ENCODE measurements around the gene MACROD2.

MACROD2 gene

DNA sequence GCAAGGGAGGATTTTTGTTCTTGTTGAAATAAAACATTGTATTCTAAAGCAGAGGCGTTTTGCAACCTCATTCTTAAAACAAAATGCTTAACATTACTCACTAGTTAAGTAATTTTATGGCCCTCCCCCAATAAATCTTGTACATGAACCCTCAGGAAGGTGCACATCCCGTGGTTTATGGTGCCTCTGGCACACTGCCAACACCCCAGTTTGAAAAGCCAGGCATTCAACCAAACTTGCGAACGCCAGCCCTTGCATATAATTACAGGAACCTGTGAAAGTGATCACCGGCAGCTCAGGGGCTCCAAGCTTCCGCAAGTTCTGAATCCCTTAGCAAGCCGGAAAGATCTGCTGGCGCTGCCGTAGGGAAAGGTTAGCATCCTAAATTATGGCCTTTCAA is 1451.1 kb downstream of the MACROD2 start:
- in situ Hi-C loops (cut with MboI; ENCODE audit: low sequenced_read_pairs): no loop called here

DNA sequence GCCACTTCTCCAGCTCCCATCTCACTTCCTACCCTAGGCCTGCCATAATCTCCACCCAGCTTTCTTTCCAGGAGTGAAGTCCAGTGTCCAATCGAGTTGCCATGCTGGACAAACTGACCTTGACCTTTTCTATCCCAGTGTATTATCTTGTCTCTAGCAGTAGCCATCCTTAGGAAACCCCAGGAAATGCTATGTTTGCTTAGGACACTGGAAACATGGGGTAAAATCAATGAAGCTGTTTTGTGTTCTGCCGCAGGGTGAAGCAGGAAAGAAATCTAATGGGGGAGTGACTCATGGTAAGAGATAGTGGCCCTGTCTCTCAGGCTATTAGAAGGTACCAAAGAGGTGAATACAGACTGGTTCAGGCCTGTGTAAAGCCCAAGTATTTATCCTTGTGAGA is 1452.2 kb downstream of the MACROD2 start:
- in situ Hi-C loops (cut with MboI; ENCODE audit: low sequenced_read_pairs): no loop called here

DNA sequence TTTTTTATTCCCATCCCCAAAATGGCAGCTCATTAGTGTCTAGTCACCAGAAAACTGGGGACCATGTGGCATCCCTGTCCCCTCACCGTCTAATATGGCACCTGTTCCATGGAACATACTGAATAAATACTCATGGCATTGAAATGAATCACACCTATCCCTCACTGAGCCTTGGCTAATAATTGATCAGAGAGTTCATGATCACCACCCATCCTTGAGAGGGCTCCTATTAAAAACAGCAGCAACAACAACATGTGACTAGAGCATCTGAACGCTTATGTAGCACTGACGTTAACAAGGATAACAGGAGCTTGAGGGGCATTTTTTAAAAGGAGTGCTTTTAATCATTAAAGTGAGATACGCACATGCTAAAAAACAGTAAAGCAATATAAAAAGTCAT is 1453.7 kb downstream of the MACROD2 start:
- in situ Hi-C loops (cut with MboI; ENCODE audit: low sequenced_read_pairs): no loop called here

DNA sequence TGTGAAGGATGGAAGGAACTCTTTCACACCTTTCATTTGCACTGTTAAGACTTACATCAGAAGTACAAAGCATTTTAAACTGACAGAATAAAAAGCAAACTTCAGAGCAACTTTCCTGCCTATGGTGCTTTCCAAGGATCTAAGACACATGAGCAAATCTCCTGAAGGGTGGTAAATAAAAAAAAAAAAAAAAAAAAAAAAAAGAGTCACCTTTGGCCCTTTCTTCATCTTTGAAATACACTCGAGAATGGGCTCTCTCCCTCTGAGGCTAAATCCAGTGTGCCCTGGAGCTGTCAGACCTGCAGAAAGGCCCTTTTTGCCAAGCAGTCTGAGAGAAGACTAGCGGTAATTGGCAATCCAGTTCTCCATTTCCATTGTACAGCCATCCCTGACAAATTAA is 1455.9 kb downstream of the MACROD2 start:
- in situ Hi-C loops (cut with MboI; ENCODE audit: low sequenced_read_pairs): no loop called here

DNA sequence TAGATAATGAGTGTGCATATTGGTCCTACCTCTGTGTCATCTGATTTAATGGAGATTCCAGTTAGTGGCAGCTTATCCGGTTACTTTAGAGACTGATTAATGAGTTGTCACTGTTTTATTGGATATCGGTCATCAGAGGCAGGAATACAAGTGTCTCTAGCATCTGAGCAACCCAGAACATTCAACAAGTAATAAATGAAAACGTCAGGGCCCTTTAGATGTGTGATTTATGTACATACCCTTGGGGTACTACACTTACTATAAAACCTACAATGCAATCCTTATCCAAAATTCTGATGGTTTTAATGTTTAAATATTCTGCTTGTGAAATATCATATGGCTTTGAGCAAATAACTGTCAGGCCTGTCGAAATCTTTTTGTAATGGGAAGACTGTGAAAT is 1460.0 kb downstream of the MACROD2 start:
- in situ Hi-C loops (cut with MboI; ENCODE audit: low sequenced_read_pairs): no loop called here

DNA sequence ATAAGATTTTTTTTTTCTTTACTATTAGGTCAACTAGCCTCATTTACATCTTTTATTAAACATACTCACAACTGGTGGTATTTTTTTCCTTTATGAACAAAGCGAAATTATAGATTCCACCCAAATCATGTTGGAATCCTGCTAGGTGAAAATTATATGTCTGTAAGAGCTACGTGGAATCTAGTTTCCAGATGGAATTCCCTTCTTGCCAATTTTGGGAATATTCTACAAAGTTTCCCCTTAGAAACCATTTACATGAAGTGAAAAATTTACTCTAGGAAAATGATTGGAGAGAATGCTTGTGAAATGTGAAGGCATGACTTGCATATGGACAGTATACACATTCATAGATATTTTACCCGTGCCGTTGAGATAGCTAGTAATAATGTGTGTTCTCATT is 1466.6 kb downstream of the MACROD2 start:
- in situ Hi-C loops (cut with MboI; ENCODE audit: low sequenced_read_pairs): no loop called here

DNA sequence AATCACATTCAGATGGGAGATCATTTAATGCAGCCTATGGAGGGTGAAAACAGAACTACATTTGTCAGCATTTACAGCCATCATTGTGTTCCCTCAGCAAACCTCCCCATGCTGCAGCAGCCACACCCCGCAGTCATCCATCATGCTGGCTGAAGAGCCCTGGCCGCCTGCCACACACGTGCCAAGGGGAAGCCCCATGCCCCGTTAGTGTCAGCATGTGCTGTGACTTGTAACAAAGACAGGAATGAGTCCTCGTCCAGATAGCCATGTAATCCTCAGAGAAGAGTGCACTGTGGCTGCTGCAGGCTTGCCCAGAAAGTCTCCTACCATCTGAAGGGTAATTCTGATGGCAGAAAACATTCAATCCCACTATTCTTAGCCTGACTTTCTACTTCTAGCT is 1480.2 kb downstream of the MACROD2 start:
- in situ Hi-C loops (cut with MboI; ENCODE audit: low sequenced_read_pairs): no loop called here

DNA sequence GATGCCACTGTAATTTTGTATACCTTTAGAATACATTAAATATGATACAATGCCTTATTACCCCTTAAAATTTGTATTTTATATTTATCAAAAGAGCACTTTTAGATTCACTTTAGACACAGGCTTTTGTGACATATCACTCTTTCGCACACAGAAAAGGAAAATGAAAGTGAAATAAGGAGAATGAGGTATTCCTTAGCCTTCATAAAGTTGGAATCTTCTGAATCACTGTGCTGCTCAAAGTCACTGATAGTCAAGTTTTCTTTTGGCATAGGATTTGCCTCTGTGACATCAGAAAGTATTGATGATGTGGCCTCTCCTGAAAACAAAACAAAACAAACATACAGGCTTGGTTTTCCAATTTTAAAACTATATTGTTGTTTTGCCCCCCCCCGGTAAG is 1480.9 kb downstream of the MACROD2 start:
- in situ Hi-C loops (cut with MboI; ENCODE audit: low sequenced_read_pairs): no loop called here

DNA sequence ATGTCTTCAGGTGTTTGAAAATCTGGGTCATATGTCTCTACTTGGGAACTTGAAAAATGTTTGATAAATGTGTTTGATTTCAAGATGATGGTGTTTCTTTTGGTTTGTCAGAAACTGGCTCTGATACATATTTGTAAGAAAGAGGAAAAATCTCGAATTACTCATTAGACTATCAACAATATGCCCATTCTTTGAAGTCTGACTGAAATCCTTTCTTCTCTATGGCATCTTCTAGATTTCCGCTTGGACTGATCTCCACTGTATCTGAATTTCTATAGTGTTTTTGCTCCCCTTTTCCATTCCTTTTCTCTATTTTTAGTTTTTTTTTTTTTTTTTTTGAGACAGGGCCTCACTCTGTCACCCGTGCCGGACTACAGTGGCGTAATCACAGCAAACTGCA is 1481.5 kb downstream of the MACROD2 start:
- in situ Hi-C loops (cut with MboI; ENCODE audit: low sequenced_read_pairs): no loop called here

DNA sequence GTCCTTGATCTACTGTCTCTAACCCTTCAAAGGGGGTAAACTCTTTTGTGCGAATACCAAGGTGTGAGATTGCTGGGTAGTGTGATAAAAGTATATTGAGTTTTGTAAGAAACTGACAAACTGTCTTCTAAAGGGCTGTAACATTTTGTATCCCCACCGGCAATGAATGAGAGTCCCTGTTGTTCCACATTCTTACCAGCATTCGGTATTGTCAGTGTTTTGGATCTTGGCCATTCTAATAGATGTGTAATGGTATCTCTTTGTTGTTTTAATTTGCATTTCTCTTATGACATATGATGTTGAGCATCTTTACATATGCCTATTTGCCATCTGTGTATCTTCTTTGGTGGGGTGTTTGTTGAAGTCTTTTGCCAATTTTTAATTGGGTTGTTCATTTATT is 1487.2 kb downstream of the MACROD2 start:
- in situ Hi-C loops (cut with MboI; ENCODE audit: low sequenced_read_pairs): no loop called here

DNA sequence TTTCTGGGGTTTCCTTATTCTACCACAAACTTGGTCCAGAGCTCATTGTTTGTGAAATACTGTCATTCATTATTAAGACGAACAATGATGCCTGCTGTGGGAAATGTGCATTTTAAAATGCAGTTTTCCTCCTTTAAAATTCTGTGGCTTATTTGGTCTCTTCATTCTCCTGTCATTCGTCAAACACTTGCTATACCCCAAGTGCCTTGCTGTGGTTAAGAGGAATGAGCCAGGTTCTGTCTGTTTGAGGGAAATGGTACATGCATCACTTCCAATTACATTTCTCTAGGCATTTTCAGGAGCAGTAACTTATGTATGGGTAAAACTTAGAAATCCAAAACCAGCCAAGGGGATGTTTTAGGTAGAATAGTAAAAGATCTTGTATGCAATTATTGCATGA is 1490.2 kb downstream of the MACROD2 start:
- in situ Hi-C loops (cut with MboI; ENCODE audit: low sequenced_read_pairs): no loop called here

DNA sequence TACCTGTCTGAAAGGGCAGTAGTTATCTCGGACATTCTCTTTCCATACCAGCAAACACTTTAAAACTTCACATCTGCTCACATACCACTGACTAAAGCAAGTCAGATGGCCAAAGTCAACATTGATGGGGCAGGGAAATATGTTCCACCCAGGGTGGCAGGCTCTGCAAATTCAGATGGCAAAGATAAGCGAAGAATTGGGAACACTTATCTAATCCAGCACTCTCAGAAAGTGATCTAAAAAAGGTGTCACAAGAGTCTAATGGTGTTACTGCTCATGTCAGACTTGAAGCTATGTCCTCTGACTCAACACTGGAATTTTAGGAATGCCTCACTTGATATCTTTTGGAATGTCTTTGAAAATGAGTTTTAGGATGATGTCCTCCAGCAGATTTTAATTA is 1491.7 kb downstream of the MACROD2 start:
- in situ Hi-C loops (cut with MboI; ENCODE audit: low sequenced_read_pairs): no loop called here

DNA sequence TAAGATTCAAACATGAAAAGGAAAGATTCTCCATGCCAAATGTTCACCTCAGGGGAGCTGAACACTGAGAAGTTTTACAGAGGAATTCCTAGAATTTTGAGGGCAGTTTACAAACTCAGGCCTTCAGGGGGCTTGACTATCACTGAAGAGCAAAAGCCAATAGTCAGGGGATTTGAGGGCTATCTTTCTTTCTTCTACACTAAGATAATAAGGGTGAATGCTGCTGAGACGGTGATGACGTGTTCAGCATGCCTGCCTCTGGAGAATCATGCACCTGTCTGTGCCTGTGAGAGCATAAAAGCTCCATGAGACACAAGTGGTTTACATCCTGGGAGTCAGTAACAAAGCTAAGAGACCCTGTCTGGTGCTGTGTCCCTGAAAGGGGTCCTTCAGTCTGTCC is 1492.4 kb downstream of the MACROD2 start:
- in situ Hi-C loops (cut with MboI; ENCODE audit: low sequenced_read_pairs): no loop called here

DNA sequence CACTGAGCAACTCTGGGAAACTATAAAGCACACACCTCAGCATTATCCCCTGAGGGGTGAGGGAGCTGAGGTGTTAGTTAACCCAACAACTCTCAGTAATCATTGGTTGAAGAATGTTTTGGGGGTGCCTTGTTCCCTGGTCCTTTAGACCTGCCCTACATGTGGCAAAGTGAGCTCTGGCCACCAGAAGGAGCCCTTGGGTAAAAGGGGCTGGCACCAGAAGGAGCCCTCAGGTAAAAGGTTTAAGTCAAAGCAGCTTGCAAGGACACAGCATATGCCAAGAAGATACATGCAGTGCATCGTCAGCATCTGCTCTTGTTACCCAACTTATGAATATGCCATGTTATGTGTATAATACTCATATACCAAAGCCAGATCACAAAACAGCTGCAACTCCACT is 1496.3 kb downstream of the MACROD2 start:
- in situ Hi-C loops (cut with MboI; ENCODE audit: low sequenced_read_pairs): no loop called here

DNA sequence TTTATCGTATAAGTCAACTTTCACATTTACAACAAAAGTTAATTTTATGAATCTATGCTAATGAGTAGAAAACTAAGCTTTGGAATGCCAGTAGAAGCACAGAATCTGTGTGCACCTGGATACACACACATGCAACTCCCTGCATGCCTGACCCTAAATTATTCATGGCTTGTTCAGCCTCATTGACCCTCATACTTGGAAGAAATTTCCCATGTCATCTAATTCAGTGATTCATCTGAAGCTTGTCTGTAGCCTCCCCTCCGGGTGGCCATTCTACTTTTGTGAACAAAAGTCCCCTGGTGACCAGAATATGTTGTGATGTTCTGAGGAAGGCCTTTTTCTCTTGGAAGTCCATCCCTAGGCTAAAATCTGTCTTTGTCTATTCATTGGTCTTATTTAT is 1499.5 kb downstream of the MACROD2 start:
- in situ Hi-C loops (cut with MboI; ENCODE audit: low sequenced_read_pairs): no loop called here

DNA sequence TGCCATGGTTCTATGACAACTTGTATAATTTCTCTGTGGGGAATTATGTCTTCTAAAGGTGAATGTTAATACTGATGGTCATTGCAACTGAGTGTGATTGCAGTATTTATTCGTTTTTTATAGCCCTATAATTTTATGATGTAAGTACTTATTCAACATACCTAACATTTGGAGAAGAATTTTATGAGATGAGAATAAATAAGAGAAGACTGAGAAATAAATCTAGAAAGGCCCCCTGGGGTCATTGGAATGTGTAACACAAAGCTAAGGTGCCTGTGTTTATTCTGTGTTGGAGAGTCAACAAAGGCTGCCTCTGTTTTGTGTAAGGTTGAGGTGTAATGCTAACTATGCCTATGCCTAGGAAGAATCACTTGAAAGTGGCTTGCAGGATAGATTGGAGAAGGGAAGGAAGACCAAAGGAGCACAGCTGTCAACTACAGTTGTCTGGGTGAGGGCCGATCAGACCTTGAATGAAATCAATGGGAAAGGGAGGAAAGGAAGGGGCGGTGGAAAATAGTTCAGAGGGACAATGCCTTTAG is 1501.3 kb downstream of the MACROD2 start:
- in situ Hi-C loops (cut with MboI; ENCODE audit: low sequenced_read_pairs): no loop called here

DNA sequence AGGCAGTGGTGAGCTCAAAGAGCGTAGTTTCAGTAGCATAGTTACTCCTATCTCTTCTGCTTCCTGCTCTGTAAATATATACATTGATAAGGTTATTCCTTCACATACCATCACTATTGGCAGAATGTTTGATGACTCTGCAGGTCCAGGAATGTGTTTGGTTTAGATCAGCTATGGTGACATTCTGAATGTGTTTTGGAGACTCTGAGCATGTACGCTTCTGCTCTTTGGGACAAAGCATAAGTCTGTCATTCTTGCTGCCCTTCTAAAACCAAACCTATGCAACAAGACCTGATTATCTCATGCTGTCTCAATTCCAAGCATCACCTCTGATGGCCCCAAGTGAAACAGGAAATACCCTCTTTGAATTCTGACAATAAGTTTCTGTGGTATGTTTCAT is 1503.6 kb downstream of the MACROD2 start:
- in situ Hi-C loops (cut with MboI; ENCODE audit: low sequenced_read_pairs): no loop called here

DNA sequence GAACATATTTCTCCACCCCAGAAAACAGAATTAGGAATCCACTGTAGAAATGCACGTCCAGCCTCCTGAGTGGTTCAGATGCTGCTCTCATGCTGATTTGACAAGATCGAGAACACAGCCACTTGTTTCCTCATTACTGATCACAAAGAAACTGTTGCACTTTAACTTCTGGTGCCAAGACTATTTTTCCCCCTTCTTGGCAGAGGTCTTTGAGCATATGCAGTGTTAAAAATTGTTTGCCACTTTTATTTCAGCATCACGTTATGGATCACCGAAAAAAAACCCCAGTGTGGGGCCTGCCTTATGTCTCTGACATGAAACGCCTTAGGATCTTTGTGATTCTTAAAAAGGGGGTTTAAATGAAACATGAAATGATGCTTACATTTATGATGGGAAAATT is 1511.0 kb downstream of the MACROD2 start:
- in situ Hi-C loops (cut with MboI; ENCODE audit: low sequenced_read_pairs): no loop called here

DNA sequence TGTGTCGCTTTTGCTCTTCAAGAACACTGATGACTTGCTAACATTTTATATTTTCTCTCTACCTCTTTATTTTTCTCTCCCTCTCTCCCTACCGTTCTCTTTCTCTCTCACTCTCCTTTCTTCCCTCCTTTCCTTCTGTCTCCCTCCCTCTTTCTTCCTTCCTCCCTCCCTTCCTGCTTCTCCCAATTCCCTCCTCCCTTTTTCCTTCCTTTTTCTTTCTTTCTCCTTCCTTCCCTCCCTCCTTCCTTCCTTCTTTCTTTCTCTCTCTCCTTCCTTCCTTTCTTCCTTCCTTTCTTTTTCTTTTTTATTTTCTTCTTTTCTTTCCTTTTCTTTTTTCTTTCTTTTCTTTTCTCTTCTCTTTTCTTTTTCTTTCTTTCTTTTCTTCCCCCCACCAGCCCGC is 1511.8 kb downstream of the MACROD2 start:
- in situ Hi-C loops (cut with MboI; ENCODE audit: low sequenced_read_pairs): no loop called here

DNA sequence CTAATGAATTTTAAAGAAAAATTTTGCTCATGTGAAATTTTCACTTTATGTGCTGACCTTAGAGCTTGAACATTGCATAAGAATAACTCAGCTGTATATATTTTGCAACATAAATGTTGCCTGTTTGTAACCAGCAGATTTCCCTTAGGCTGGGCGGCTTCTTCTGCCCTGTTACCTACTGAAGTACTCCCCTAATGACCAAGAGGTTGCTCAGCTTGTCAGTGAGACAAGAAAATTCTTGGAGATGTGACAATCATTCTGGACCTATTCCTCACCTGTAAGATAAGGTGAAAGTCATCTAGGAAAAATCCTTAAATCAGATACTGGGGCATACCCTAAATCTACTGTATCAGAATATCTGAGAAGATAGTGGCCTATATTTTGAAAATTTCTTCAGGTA is 1516.2 kb downstream of the MACROD2 start:
- in situ Hi-C loops (cut with MboI; ENCODE audit: low sequenced_read_pairs): no loop called here

DNA sequence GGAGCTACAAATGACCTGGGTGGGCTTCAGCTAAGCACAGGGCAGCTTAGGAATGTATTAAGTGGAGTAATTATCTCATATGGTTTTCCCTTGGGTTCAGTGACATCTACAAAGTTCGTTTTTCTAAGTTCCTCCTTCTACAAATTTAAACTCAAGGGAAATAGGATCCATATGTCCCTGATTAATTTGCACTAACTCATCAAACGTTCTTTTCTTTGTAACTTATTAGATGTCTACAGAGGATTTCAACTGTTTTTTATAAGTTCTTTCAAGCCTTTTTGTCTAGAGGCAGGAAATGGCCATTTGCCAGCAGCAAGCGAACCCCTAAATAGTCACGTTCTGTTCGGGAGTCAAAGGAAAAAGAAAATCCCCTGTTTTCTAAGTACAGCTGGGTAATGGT is 1517.6 kb downstream of the MACROD2 start:
- in situ Hi-C loops (cut with MboI; ENCODE audit: low sequenced_read_pairs): no loop called here

DNA sequence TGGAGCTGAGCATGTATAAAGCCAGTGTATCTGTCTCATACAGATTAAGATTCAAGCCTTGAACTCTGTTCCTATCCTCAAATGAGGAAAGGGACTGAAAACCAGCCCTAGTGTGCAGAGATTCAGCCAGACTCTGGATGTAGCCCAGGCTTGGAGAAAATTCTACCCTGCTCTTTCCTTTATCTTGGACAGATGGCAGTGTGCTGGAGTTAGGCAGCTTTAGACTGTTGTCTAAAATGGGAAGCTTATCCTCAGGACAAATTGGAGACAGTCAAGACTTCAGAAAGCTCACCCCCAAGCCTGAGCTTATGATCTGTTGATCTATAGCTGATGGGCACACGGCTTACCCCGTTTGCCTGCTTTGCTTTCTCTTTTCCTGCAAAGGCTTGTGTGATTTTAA is 1520.4 kb downstream of the MACROD2 start:
- in situ Hi-C loops (cut with MboI; ENCODE audit: low sequenced_read_pairs): no loop called here

DNA sequence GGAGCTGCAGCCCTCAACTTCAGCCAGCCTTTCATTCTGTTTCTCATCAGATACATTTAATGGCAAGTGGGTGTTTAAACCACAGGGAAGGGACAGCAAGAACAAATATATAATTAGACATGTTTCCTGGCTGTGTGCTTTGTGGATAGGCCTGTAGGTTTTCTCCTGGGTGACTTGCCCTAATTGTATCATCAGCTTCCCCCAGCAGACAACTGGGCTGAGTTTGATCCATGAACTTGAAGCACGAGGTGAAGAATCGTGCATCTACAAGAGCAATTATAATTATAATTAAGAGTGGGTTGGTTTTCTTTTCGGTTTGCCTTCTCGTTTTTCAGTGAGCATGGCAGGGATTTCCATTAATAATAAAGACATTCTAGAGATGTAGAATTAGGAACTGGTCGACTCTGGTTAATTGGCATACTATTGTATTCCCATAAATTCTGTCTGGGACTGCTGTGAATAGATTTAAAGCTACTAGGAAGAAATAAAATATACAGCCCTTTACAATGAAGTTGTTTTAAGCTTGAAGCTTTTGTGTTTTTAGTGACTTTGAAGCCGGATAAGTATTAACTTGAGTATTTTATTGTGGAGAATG is 1525.7 kb downstream of the MACROD2 start:
- in situ Hi-C loops (cut with MboI; ENCODE audit: low sequenced_read_pairs): no loop called here
